Adrenal gland (tissue), 5 donors: ENCODE results near the gene ROBO4.

Experiments used
- CTCF ChIP-seq, 6 experiments: fragments of 450-650 bp in 4 of 6; fragments of 200-600 bp in 2 of 6; sonication (generic) in 1 of 6; IDR thresholded peaks; 1 replicate in 5 of 6; 2 replicates in 1 of 6; pipeline versions ENCODE4 v1.5.1 to v1.8.0; 2016 to 2021; ENCODE audit warnings: antibody characterized with exemption in 6 of 6, mild to moderate bottlenecking in 2 of 6, moderate library complexity in 1 of 6
- POLR2A ChIP-seq, 2 donors: fragments of 450-650 bp; IDR thresholded peaks; one replicate each; pipeline ENCODE4 v1.6.1; 2017; ENCODE audit warnings: antibody characterized with exemption in 2 of 2, mild to moderate bottlenecking in 2 of 2, moderate library complexity in 1 of 2
- donor health status: DM: no; HTN: no; CAD: no.

- TF ChIP-seq CTCF (IDR thresholded peaks at IDR 0.05), result no peak
- TF ChIP-seq POLR2A (IDR thresholded peaks at IDR 0.05), result no peak
These were observed 51.5 kb downstream of the ROBO4 start for GRCh38 chr11:124846070-124846673.
